Smooth muscle cell (in vitro differentiated cells): Measurements from ENCODE around the gene VPS51. TPM values are rescaled to one million over a fixed set of nuclear protein-coding genes. Genes with fewer than 3 reads are reported as not detected.

Source experiments
- DNase-seq: peaks from one replicate; lab custom pipeline; 2025; ENCODE audit not compliant: unreplicated experiment; lab: John Stamatoyannopoulos, UW
- H2AFZ ChIP-seq: fragments of 200-600 bp; sonication (generic); 2 replicates; pipeline ENCODE4 v1.6.0; 2016; ENCODE audit warnings: antibody characterized with exemption, low read depth, mild to moderate bottlenecking
- H3F3A ChIP-seq: fragments of 200-600 bp; sonication (generic); 2 replicates; pipeline ENCODE4 v1.6.0; 2017; ENCODE audit warnings: antibody characterized with exemption, low read depth
- H3K27ac ChIP-seq: fragments of 200-600 bp; sonication (generic); 2 replicates; pipeline ENCODE4 v1.5.1; 2016; ENCODE audit warnings: low read depth, mild to moderate bottlenecking
- H3K27me3 ChIP-seq: fragments of 200-600 bp; sonication (generic); 2 replicates; pipeline ENCODE4 v1.6.1; 2016; ENCODE audit warnings: low read depth, mild to moderate bottlenecking
- H3K36me3 ChIP-seq: fragments of 200-600 bp; sonication (generic); 2 replicates; pipeline ENCODE4 v1.5.1; 2016; ENCODE audit warnings: low read depth
- H3K4me1 ChIP-seq: fragments of 200-600 bp; sonication (generic); 2 replicates; pipeline ENCODE4 v1.5.1; 2016; ENCODE audit warnings: low read depth
- H3K4me2 ChIP-seq: fragments of 200-600 bp; sonication (generic); 2 replicates; pipeline ENCODE4 v1.6.0; 2016; ENCODE audit warnings: mild to moderate bottlenecking
- H3K4me3 ChIP-seq: fragments of 200-600 bp; sonication (generic); 2 replicates; pipeline ENCODE4 v1.5.1; 2016; ENCODE audit warnings: mild to moderate bottlenecking
- H3K79me2 ChIP-seq: fragments of 200-600 bp; sonication (generic); 2 replicates; pipeline ENCODE4 v1.6.0; 2016; ENCODE audit warnings: low read depth, mild to moderate bottlenecking
- H3K9ac ChIP-seq: fragments of 200-600 bp; sonication (generic); 2 replicates; pipeline ENCODE4 v1.6.0; 2016; ENCODE audit warnings: low read depth
- H3K9me3 ChIP-seq: fragments of 200-600 bp; sonication (generic); replicated peaks from 2 replicates; pipeline ENCODE4 v1.5.1; 2016; ENCODE audit warnings: low read depth
- H4K20me1 ChIP-seq: fragments of 200-600 bp; sonication (generic); 2 replicates; pipeline ENCODE4 v1.6.0; 2016; ENCODE audit warnings: low read depth
- CTCF ChIP-seq: fragments of 200-600 bp; sonication (generic); IDR thresholded peaks from 2 replicates; pipeline ENCODE4 v1.5.1; 2017; ENCODE audit warnings: borderline replicate concordance, mild to moderate bottlenecking, antibody characterized with exemption; ENCODE audit not compliant: insufficient read depth, poor library complexity, severe bottlenecking
- WGBS: methylation state at CpG from one replicate; pipeline ENCODE4 v1.1.7; 2016; ENCODE audit warnings: low lambda C conversion rate; 5-methylcytosine and 5-hydroxymethylcytosine counted together
- polyA plus RNA-seq: library from polyadenylated mRNA; unstranded; fragments of >200 nt; fragmentation: Nextera tagmentation; extraction: Ambion mirVana; gene quantifications from 2 replicates; pipeline ENCODE4 v1.2.1, GENCODE V29; 2016
- total RNA-seq: library from RNA; depleted of rRNA; stranded (reverse); fragments of >200 nt; gene quantifications from 2 replicates; pipeline ENCODE4 v1.2.3, GENCODE V29; 2014

The VPS51 gene
- total and polyA plus RNA-seq, 2 experiments from 2014 or later = 55.2 to 154 TPM

- Histone ChIP-seq H2AFZ (no peak overlapping the region), H3K9ac (no peak overlapping the region), H3K79me2 (peaks cover under 1% of the 10 kb centered on the region), H3K9me3 (no peaks in the 10 kb centered on the region), H3K4me2 (no peak overlapping the region), H3K27ac (no peak overlapping the region), H3K4me1 (no peaks in the 10 kb centered on the region), H4K20me1 (no peaks in the 10 kb centered on the region), H3K27me3 (no peaks in the 10 kb centered on the region), H3K36me3 (no peaks in the 10 kb centered on the region), H3K4me3 (no peak overlapping the region), H3F3A (no peaks in the 10 kb centered on the region)
- DNase-seq = no peak
- WGBS = 96% methylated on average over 4 of the region's 4 CpGs
- no peak for TF ChIP-seq CTCF
Observed at GRCh38 chr11:65090628-65091027, 5.4 kb upstream of the VPS51 start.

GRCh38 chr11:65095427-65095826, 587 bp upstream of the VPS51 start:
- TF ChIP-seq CTCF = no peak
- H3K27me3 ChIP-seq = no peaks in the 10 kb centered on the region
- peaks cover 16% of the 10 kb centered on the region for H3K79me2 ChIP-seq
- H3K4me3 ChIP-seq = no peak overlapping the region
- H2AFZ ChIP-seq = no peak overlapping the region
- no peak for DNase-seq
- H3K9me3 ChIP-seq = no peaks in the 10 kb centered on the region
- peaks cover 4% of the 10 kb centered on the region for H4K20me1 ChIP-seq
- WGBS = 94% methylated on average over 22 of the region's 22 CpGs
- H3K36me3 ChIP-seq = no peaks in the 10 kb centered on the region
- H3F3A ChIP-seq = no peaks in the 10 kb centered on the region
- no peak overlapping the region for H3K27ac ChIP-seq
- H3K4me2 ChIP-seq = no peak overlapping the region
- H3K4me1 ChIP-seq = peaks cover 5% of the 10 kb centered on the region
- no peak overlapping the region for H3K9ac ChIP-seq

- no peaks in the 10 kb centered on the region for H3K27me3 ChIP-seq
- no peaks in the 10 kb centered on the region for H3K36me3 ChIP-seq
- H4K20me1 ChIP-seq = peaks cover 4% of the 10 kb centered on the region
- H3K9ac ChIP-seq = peak overlapping the region; percentile 90
- peak overlapping the region; percentile 72 for H3K27ac ChIP-seq
- H3F3A ChIP-seq = no peaks in the 10 kb centered on the region
- no peak for TF ChIP-seq CTCF
- no peak overlapping the region for H2AFZ ChIP-seq
- WGBS = 75% methylated on average over 8 of the region's 8 CpGs
- peak overlapping the region; percentile 97 for H3K4me2 ChIP-seq
- no peak for DNase-seq
- H3K4me3 ChIP-seq = peak overlapping the region; percentile 99
- no peaks in the 10 kb centered on the region for H3K9me3 ChIP-seq
- H3K4me1 ChIP-seq = peaks cover 5% of the 10 kb centered on the region
- peaks cover 23% of the 10 kb centered on the region for H3K79me2 ChIP-seq
Observed at GRCh38 chr11:65096926-65097325, 912 bp downstream of the VPS51 start.

GRCh38 chr11:65100674-65101350, 4.8 kb downstream of the VPS51 start:
- H3K27me3 ChIP-seq = no peaks in the 10 kb centered on the region
- peaks cover 5% of the 10 kb centered on the region for H3K4me1 ChIP-seq
- no peak overlapping the region for H2AFZ ChIP-seq
- no peaks in the 10 kb centered on the region for H3K9me3 ChIP-seq
- no peaks in the 10 kb centered on the region for H3F3A ChIP-seq
- H3K36me3 ChIP-seq = no peaks in the 10 kb centered on the region
- H3K9ac ChIP-seq = no peak overlapping the region
- H4K20me1 ChIP-seq = peaks cover 9% of the 10 kb centered on the region
- DNase-seq = no peak
- H3K79me2 ChIP-seq = peaks cover 32% of the 10 kb centered on the region
- H3K4me2 ChIP-seq = no peak overlapping the region
- no peak overlapping the region for H3K4me3 ChIP-seq
- 97% methylated on average over 6 of the region's 6 CpGs for WGBS
- TF ChIP-seq CTCF = no peak
- peak overlapping the region; percentile 35 for H3K27ac ChIP-seq
